ENCODE measurements around the gene CACNA1C.

CACNA1C gene

GRCh38 chr12:2641761-2642160 lies 589.0 kb downstream of the CACNA1C start:
- DNase-seq, result no peak

GRCh38 chr12:2642176-2642892 lies 589.5 kb downstream of the CACNA1C start:
- no peak for DNase-seq

GRCh38 chr12:2642896-2643425 lies 590.2 kb downstream of the CACNA1C start:
- no peak for DNase-seq

- no peak for DNase-seq
These were observed 590.9 kb downstream of the CACNA1C start for GRCh38 chr12:2643576-2644135.

- DNase-seq, result no peak
These were observed 592.1 kb downstream of the CACNA1C start for GRCh38 chr12:2644683-2645405.

- DNase-seq, result no peak
These were observed 592.7 kb downstream of the CACNA1C start for GRCh38 chr12:2645460-2645859.

GRCh38 chr12:2646341-2646740 lies 593.6 kb downstream of the CACNA1C start:
- DNase-seq, result no peak

GRCh38 chr12:2647186-2647585 lies 594.4 kb downstream of the CACNA1C start:
- no peak for DNase-seq

GRCh38 chr12:2648406-2648805 lies 595.6 kb downstream of the CACNA1C start:
- DNase-seq, result no peak

GRCh38 chr12:2649201-2650030 lies 596.6 kb downstream of the CACNA1C start:
- DNase-seq, result no peak

- DNase-seq, result no peak
These were observed 597.7 kb downstream of the CACNA1C start for GRCh38 chr12:2650261-2651067.

GRCh38 chr12:2651068-2651965 lies 598.5 kb downstream of the CACNA1C start:
- no peak for DNase-seq

GRCh38 chr12:2652011-2652400 lies 599.2 kb downstream of the CACNA1C start:
- no peak for DNase-seq

- DNase-seq, result no peak
These were observed 599.8 kb downstream of the CACNA1C start for GRCh38 chr12:2652401-2653081.

GRCh38 chr12:2653461-2653965 lies 600.7 kb downstream of the CACNA1C start:
- no peak for DNase-seq

- DNase-seq, result no peak
These were observed 601.5 kb downstream of the CACNA1C start for GRCh38 chr12:2654311-2654710.

- DNase-seq, result no peak
These were observed 602.0 kb downstream of the CACNA1C start for GRCh38 chr12:2654741-2655140.

- no peak for DNase-seq
These were observed 609.7 kb downstream of the CACNA1C start for GRCh38 chr12:2662524-2662923.

- no peak for DNase-seq
These were observed 612.2 kb downstream of the CACNA1C start for GRCh38 chr12:2664721-2665577.

Data from stimulated activated CD8-positive, alpha-beta memory T cell treated with anti-CD3 and anti-CD28 coated beads, Interleukin-4, amount 100 ng/mL, for 48 hours (primary cell).